Testis (tissue), 3 donors: ENCODE measurements around the gene ZNF311. TPM values are rescaled to one million over a fixed set of nuclear protein-coding genes. Genes with fewer than 3 reads are reported as not detected.

ENCODE experiments used
- DNase-seq: peaks from one replicate; pipeline ENCODE4 v3.0.0-alpha.2; 2019
- H3K27ac ChIP-seq, 2 donors: fragments of 200-600 bp; sonication (generic); one replicate each; pipeline ENCODE4 v1.5.1; 2019
- H3K27me3 ChIP-seq: fragments of 200-600 bp; sonication (generic); one replicate; pipeline ENCODE4 v1.5.1; 2019
- H3K36me3 ChIP-seq: fragments of 200-600 bp; sonication (generic); one replicate; pipeline ENCODE4 v1.5.1; 2017; ENCODE audit warnings: low read depth; ENCODE audit errors: missing control alignments
- H3K4me1 ChIP-seq: fragments of 200-600 bp; sonication (generic); one replicate; pipeline ENCODE4 v1.5.1; 2019
- H3K4me3 ChIP-seq, 2 donors: fragments of 200-600 bp; sonication (generic); one replicate each; pipeline ENCODE4 v1.5.1; 2017 to 2019
- H3K9me3 ChIP-seq: fragments of 200-600 bp; sonication (generic); one replicate; pipeline ENCODE4 v1.5.1; 2017
- POLR2A ChIP-seq: fragments of 450-650 bp; IDR thresholded peaks from one replicate; pipeline ENCODE4 v1.6.1; 2017; ENCODE audit warnings: antibody characterized with exemption, mild to moderate bottlenecking, moderate library complexity
- WGBS, 2 donors: methylation state at CpG; one replicate each; pipeline ENCODE4 v1.1.5; 2018; 5-methylcytosine and 5-hydroxymethylcytosine counted together
- intact Hi-C: fragments of 100-400 bp; cut with DNase I; formaldehyde crosslinking; loops from one replicate; pipeline ENCODE4 v1.15.1; 2023; ENCODE audit warnings: low total_unique reads
- polyA plus RNA-seq: library from polyadenylated mRNA; stranded (reverse); fragments of 350-450 nt; fragmentation: Illumina TruSeq; extraction: RNeasy Lipid Tissue Mini Kit (QIAGEN cat#74804); gene quantifications from one replicate; pipeline ENCODE4 v1.2.3, GENCODE V29; 2014; ENCODE audit warnings: low read depth, low replicate concordance; ENCODE audit not compliant: insufficient read depth
- total RNA-seq, 2 donors: library from RNA; depleted of rRNA; stranded (reverse); fragments of >200 nt; gene quantifications; one replicate each; pipeline ENCODE4 v1.2.3, GENCODE V29; 2016
- TF ChIP-seq, protein P1 (sequence below), 3 experiments: fragments of 450-650 bp in 2 of 3; fragments of 200-600 bp in 1 of 3; sonication (generic) in 1 of 3; IDR thresholded peaks; one replicate each; pipeline ENCODE4 v1.5.1; 2016 to 2019; ENCODE audit warnings: antibody characterized with exemption in 3 of 3, mild to moderate bottlenecking in 2 of 3, moderate library complexity in 1 of 3

Gene ZNF311
- total and polyA plus RNA-seq, 3 donors from 2014 or later: 3.5 to 5.8 (median 5.0) TPM

DNA sequence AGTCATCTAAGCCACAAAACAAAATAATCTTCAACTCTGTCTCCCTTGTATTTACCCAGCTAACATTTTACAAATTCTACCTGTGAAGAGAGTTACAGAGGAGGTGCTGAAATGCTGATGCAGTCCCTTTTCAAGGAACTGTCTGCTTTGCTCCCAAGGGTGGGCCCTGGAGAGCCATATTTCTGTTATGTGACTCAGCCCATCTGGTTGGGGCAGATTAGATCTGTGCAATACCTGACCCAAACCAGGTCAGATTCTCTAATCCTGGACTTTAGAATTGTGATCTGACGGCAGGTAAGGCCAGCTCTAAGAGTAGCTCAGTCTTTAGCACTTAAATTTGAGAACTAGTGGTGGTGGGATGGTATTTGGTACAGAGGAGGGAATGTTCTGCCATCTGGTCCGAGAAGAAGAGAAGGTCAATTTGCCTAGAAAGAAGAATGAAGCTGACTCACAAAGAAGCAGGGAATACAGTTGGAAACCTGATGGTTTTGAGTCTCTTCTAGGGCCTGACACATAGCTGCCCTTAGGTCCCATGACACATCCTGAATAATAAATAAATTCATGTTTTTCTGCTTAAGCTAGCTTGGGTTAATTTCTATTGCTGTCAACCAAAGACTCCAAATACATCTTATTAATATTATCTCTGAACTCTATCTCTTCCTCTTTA lies 8.1 kb downstream of the ZNF311 start:
- Histone ChIP-seq H3K36me3 (no peaks in the 10 kb centered on the region), H3K9me3 (no peaks in the 10 kb centered on the region), H3K27ac (no peak overlapping the region), H3K27me3 (no peaks in the 10 kb centered on the region), H3K4me3 (no peak overlapping the region), H3K4me1 (no peaks in the 10 kb centered on the region)
- no peak for TF ChIP-seq POLR2A
- TF ChIP-seq, protein P1, sequence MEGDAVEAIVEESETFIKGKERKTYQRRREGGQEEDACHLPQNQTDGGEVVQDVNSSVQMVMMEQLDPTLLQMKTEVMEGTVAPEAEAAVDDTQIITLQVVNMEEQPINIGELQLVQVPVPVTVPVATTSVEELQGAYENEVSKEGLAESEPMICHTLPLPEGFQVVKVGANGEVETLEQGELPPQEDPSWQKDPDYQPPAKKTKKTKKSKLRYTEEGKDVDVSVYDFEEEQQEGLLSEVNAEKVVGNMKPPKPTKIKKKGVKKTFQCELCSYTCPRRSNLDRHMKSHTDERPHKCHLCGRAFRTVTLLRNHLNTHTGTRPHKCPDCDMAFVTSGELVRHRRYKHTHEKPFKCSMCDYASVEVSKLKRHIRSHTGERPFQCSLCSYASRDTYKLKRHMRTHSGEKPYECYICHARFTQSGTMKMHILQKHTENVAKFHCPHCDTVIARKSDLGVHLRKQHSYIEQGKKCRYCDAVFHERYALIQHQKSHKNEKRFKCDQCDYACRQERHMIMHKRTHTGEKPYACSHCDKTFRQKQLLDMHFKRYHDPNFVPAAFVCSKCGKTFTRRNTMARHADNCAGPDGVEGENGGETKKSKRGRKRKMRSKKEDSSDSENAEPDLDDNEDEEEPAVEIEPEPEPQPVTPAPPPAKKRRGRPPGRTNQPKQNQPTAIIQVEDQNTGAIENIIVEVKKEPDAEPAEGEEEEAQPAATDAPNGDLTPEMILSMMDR (IDR thresholded peaks at IDR 0.05): no peak
- no peak for DNase-seq
- WGBS, 2 donors: 89 to 94% methylated on average over 2 of the region's 2 CpGs
- intact Hi-C loops: no loop called here

DNA sequence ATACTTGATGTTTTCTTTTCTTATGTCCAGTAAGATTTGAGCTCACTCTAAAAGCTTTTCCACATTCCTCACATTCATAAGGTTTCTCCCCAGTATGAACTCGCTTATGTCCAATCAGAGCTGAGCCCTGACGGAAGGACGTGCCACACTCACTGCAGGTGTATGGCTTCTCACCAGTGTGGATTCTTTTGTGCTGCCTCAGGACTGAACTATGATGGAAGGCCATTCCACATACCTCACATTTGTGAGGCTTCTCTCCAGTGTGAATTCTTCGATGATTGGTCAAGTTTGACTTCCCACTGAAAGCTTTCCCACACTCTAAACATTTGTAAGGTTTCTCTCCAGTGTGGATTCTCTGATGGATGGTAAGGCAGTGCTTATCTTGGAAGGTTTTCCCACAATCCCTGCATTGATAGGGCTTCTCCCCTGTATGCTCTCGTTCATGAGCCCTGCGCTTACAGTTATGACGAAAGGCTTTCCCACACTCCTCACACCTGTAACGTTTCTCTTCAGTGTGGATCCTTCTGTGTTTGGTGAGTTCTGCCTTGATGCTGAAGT lies 9.9 kb downstream of the ZNF311 start:
- TF ChIP-seq, protein P1 (IDR thresholded peaks at IDR 0.05): no peak
- TF ChIP-seq POLR2A: no peak
- no peaks in the 10 kb centered on the region for H3K27me3 ChIP-seq
- no peak overlapping the region for H3K27ac ChIP-seq
- no peaks in the 10 kb centered on the region for H3K36me3 ChIP-seq
- no peak for DNase-seq
- intact Hi-C loops: no loop called here
- H3K4me3 ChIP-seq: no peak overlapping the region
- WGBS, 2 donors: 92 to 96% methylated on average over 8 of the region's 8 CpGs
- H3K4me1 ChIP-seq: no peaks in the 10 kb centered on the region
- H3K9me3 ChIP-seq: no peaks in the 10 kb centered on the region

DNA sequence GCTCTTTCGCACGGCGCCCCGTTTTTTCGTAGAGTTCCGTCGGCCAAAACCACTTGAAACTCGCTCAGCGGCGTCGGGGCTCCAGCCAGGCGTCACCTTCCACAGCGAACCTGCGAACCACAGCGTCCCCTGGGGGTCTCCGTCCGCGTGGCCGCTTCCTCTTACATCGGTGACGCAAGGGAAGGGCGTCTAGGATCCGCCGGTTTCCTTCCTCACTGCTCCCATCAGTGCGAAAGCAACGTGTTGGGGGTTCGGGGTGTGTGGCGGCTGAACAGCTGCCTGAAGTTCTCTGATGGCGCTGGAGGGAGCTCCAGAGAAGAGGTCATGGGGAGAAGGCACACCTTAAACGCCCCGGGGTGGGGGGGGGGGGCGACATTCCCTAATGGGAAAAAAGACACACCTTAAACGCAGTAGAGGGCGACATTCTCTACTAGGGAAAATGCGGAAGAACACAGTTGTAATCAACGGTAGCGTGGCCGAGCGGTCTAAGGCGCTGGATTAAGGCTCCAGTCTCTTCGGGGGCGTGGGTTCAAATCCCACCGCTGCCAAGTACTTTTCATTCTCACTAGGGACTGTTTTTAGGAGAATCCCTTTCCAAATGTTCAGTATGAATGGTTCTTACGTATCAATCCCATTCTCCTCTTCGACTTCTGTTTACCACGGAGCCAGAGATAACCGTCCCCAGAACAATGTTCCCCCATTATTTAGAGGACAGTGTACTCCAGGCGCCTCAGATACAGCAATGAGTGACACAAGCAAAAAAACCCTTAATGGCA lies 16.4 kb downstream of the ZNF311 start:
- Histone ChIP-seq H3K27ac (no peak overlapping the region), H3K4me3 (peak overlapping the region; percentile 36 to 40), H3K4me1 (no peaks in the 10 kb centered on the region), H3K27me3 (no peaks in the 10 kb centered on the region), H3K36me3 (no peaks in the 10 kb centered on the region), H3K9me3 (no peaks in the 10 kb centered on the region)
- 18 to 19% methylated on average over 32 to 48 of the region's 48 CpGs for WGBS, 2 donors
- TF ChIP-seq, protein P1 (IDR thresholded peaks at IDR 0.05): peak in 1 of 3 experiments; percentile 16
- no peak for TF ChIP-seq POLR2A
- intact Hi-C loops: no loop called here
- DNase-seq: peak; percentile 63

DNA sequence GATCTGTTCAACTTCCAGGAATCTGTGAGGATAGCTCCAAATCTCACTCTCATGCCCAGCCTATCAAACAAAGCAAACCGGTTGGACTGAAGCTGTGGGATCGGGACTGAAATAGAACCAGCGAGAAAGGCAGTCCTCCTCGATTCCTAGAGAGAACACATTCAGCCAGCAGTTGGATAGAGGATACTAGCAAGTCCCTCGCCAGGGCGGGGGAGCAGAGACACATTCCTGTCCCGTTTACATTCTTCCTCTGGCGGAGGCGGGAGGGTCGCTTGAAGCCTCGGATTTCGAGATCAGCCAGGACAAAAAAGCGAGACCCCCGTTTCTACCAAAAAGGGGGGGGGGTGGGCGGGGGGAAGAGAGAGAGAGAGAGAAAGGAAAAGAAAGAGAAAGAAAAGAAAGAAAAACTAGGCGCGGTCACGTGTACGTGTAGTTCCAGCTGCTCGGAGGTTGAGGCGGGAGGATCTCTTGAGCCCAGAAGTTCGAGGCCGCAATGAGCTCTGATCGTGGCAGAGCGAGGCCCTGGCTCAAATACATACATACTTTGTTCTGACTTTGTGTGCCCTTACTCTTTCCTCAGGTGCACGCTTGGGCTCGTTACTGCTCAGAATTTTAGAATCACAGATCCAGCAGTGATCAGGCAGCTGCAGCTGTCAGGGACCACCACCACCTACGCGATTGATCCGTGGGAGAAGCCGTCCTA lies 19.5 kb downstream of the ZNF311 start:
- 4 to 5% methylated on average over 24 to 31 of the region's 31 CpGs for WGBS, 2 donors
- intact Hi-C loops: no loop called here
- no peaks in the 10 kb centered on the region for H3K4me1 ChIP-seq
- peak overlapping the region; percentile 54 to 70 for H3K4me3 ChIP-seq
- H3K9me3 ChIP-seq: no peaks in the 10 kb centered on the region
- H3K36me3 ChIP-seq: no peaks in the 10 kb centered on the region
- peak; percentile 95 for DNase-seq
- no peak for TF ChIP-seq POLR2A
- TF ChIP-seq, protein P1 (IDR thresholded peaks at IDR 0.05): no peak
- H3K27ac ChIP-seq: peak overlapping the region; percentile 77 to 90
- H3K27me3 ChIP-seq: no peaks in the 10 kb centered on the region
